Neural cell (in vitro differentiated cells): ENCODE measurements around the gene YWHAH. TPM values are rescaled to one million over a fixed set of nuclear protein-coding genes. Genes with fewer than 3 reads are reported as not detected.

Source experiments
- H2AFZ ChIP-seq: fragments of 200-600, 300-800 bp; sonication (generic), shearing (Covaris generic); 2 replicates; pipeline ENCODE4 v1.6.0; 2014; ENCODE audit warnings: low read depth, mild to moderate bottlenecking, antibody characterized with exemption, low read length, moderate library complexity
- H3F3A ChIP-seq: fragments of 200-600 bp; shearing (Covaris generic); 2 replicates; pipeline ENCODE4 v1.6.1; 2016; ENCODE audit warnings: mild to moderate bottlenecking, moderate library complexity, mixed read lengths, antibody characterized with exemption, low read length; ENCODE audit not compliant: insufficient read depth, poor library complexity, severe bottlenecking
- H3K27ac ChIP-seq: fragments of 200-600, 300-800 bp; sonication (generic), shearing (Covaris generic); 2 replicates; pipeline ENCODE4 v1.5.1; 2014; ENCODE audit warnings: mild to moderate bottlenecking, low read length, moderate library complexity
- H3K27me3 ChIP-seq: fragments of 300-800, 200-600 bp; sonication (generic), shearing (Covaris generic); 2 replicates; pipeline ENCODE4 v1.6.0; 2014; ENCODE audit warnings: mild to moderate bottlenecking, low read depth, low read length, moderate library complexity; ENCODE audit not compliant: insufficient read depth
- H3K36me3 ChIP-seq: fragments of 300-800, 200-600 bp; sonication (generic), shearing (Covaris generic); 2 replicates; pipeline ENCODE4 v1.5.1; 2014; ENCODE audit warnings: mild to moderate bottlenecking, antibody characterized with exemption, low read length, moderate library complexity; ENCODE audit not compliant: insufficient read depth
- H3K4me2 ChIP-seq: fragments of 300-800, 200-600 bp; sonication (generic), shearing (Covaris generic); 2 replicates; pipeline ENCODE4 v1.6.0; 2014; ENCODE audit warnings: mild to moderate bottlenecking, low read length
- H3K4me3 ChIP-seq: fragments of 300-800, 200-600 bp; sonication (generic), shearing (Covaris generic); 2 replicates; pipeline ENCODE4 v1.5.1; 2014; ENCODE audit warnings: mild to moderate bottlenecking, low read length, moderate library complexity
- H3K79me2 ChIP-seq: fragments of 200-600 bp; shearing (Covaris generic); replicated peaks from 2 replicates; pipeline ENCODE4 v1.6.0; 2014; ENCODE audit warnings: mild to moderate bottlenecking, low read length, moderate library complexity; ENCODE audit not compliant: insufficient read depth
- H3K9ac ChIP-seq: fragments of 300-800, 200-600 bp; sonication (generic), shearing (Covaris generic); 2 replicates; pipeline ENCODE4 v1.6.1; 2016; ENCODE audit warnings: mild to moderate bottlenecking, low read length, mixed read lengths
- H3K9me2 ChIP-seq: fragments of 200-600 bp; shearing (Covaris generic); 2 replicates; pipeline ENCODE4 v1.6.1; 2016; ENCODE audit warnings: mild to moderate bottlenecking, low read length, mixed read lengths; ENCODE audit not compliant: insufficient read depth
- H3K9me3 ChIP-seq: fragments of 200-600, 300-800 bp; sonication (generic), shearing (Covaris generic); 2 replicates; pipeline ENCODE4 v1.6.1; 2016; ENCODE audit warnings: mild to moderate bottlenecking, mixed run types, low read length, moderate library complexity, mixed read lengths
- H4K20me1 ChIP-seq: fragments of 200-600 bp; shearing (Covaris generic); 2 replicates; pipeline ENCODE4 v1.6.1; 2016; ENCODE audit warnings: mild to moderate bottlenecking, mixed run types; ENCODE audit not compliant: insufficient read depth
- CTCF ChIP-seq: fragments of 450-650 bp; IDR thresholded peaks from 2 replicates; pipeline ENCODE4 v1.5.1; 2014; ENCODE audit warnings: antibody characterized with exemption, mild to moderate bottlenecking, moderate library complexity; ENCODE audit not compliant: poor library complexity, severe bottlenecking
- EP300 ChIP-seq: fragments of 450-650 bp; conservative IDR thresholded peaks from 2 replicates; pipeline ENCODE4 v1.6.1; 2014; ENCODE audit warnings: antibody characterized with exemption, mild to moderate bottlenecking, moderate library complexity; ENCODE audit not compliant: poor library complexity, severe bottlenecking
- EZH2 ChIP-seq: fragments of 200-600, 300-800 bp; shearing (Covaris generic), sonication (generic); IDR thresholded peaks from 2 replicates; pipeline ENCODE4 v1.6.1; 2014; ENCODE audit warnings: antibody characterized with exemption, low read length, borderline replicate concordance, mild to moderate bottlenecking; ENCODE audit not compliant: insufficient read depth, poor library complexity, severe bottlenecking
- MXI1 ChIP-seq: fragments of 450-650 bp; conservative IDR thresholded peaks from 2 replicates; pipeline ENCODE4 v1.6.1; 2014; ENCODE audit warnings: antibody characterized with exemption, mild to moderate bottlenecking; ENCODE audit not compliant: poor library complexity, severe bottlenecking
- POLR2AphosphoS5 ChIP-seq: IDR thresholded peaks from 2 replicates; pipeline ENCODE4 v1.6.1; 2012
- RAD21 ChIP-seq: fragments of 450-650 bp; conservative IDR thresholded peaks from 2 replicates; pipeline ENCODE4 v1.6.1; 2014; ENCODE audit warnings: antibody characterized with exemption, mild to moderate bottlenecking, moderate library complexity
- REST ChIP-seq: IDR thresholded peaks from 2 replicates; pipeline ENCODE4 v1.6.1; 2012; ENCODE audit warnings: borderline replicate concordance
- SMC3 ChIP-seq: fragments of 450-650 bp; conservative IDR thresholded peaks from 2 replicates; pipeline ENCODE4 v1.6.1; 2014; ENCODE audit warnings: antibody characterized with exemption, mild to moderate bottlenecking, moderate library complexity; ENCODE audit not compliant: poor library complexity
- TAF1 ChIP-seq: IDR thresholded peaks from 2 replicates; pipeline ENCODE4 v1.6.1; 2012; ENCODE audit warnings: low read depth
- polyA plus RNA-seq: library from polyadenylated mRNA; depleted of rRNA; stranded (reverse); fragments of >200 nt; gene quantifications from 2 replicates; pipeline ENCODE4 v1.2.3, GENCODE V29; 2014

YWHAH gene
- polyA plus RNA-seq, 1 donor from 2014 or later, result 300 TPM

GRCh38 chr22:31973739-31974138 lies 29.4 kb downstream of the YWHAH start:
- Histone ChIP-seq H3F3A (no peaks in the 10 kb centered on the region), H3K79me2 (no peaks in the 10 kb centered on the region), H4K20me1 (no peaks in the 10 kb centered on the region), H2AFZ (no peak overlapping the region), H3K4me2 (no peak overlapping the region), H3K9me2 (no peaks in the 10 kb centered on the region), H3K27ac (no peak overlapping the region), H3K27me3 (no peaks in the 10 kb centered on the region), H3K36me3 (no peaks in the 10 kb centered on the region), H3K9ac (no peak overlapping the region), H3K9me3 (no peaks in the 10 kb centered on the region), H3K4me3 (no peak overlapping the region)
- TF ChIP-seq CTCF (no peak), MXI1 (no peak)

GRCh38 chr22:31977141-31977841 lies 33.0 kb downstream of the YWHAH start:
- Histone ChIP-seq H3K27ac (peak overlapping the region; percentile 54), H2AFZ (no peak overlapping the region), H3K4me2 (no peak overlapping the region), H3K79me2 (no peaks in the 10 kb centered on the region), H3K36me3 (no peaks in the 10 kb centered on the region), H3F3A (no peaks in the 10 kb centered on the region), H3K9me3 (no peaks in the 10 kb centered on the region), H3K9me2 (no peaks in the 10 kb centered on the region), H3K4me3 (peak overlapping the region; percentile 7), H3K27me3 (no peaks in the 10 kb centered on the region), H3K9ac (no peak overlapping the region), H4K20me1 (no peaks in the 10 kb centered on the region)
- TF ChIP-seq TAF1, result no peak
- TF ChIP-seq EZH2, result no peak
- peak; percentile 94 for TF ChIP-seq SMC3
- no peak for TF ChIP-seq POLR2AphosphoS5
- TF ChIP-seq REST, result no peak
- peak; percentile 87 for TF ChIP-seq CTCF
- TF ChIP-seq MXI1, result no peak
- TF ChIP-seq EP300, result no peak
- peak; percentile 88 for TF ChIP-seq RAD21
